Vagina (tissue), 2 donors: ENCODE measurements around the gene LANCL3.

ENCODE experiments used
- CTCF ChIP-seq, 3 experiments: fragments of 450-650 bp in 2 of 3; fragments of 200-600 bp in 1 of 3; sonication (generic) in 1 of 3; IDR thresholded peaks; one replicate each; pipeline ENCODE4 v1.5.1; 2017 to 2019; ENCODE audit warnings: antibody characterized with exemption in 3 of 3, mild to moderate bottlenecking in 2 of 3, moderate library complexity in 2 of 3
- POLR2A ChIP-seq, 2 donors: fragments of 450-650 bp; IDR thresholded peaks; one replicate each; pipeline ENCODE4 v1.6.1; 2017; ENCODE audit warnings: antibody characterized with exemption in 2 of 2, mild to moderate bottlenecking in 2 of 2, moderate library complexity in 2 of 2

GRCh38 chrX:37679230-37679629, 107.8 kb downstream of the LANCL3 start:
- TF ChIP-seq CTCF (IDR thresholded peaks at IDR 0.05) (no peak), POLR2A (IDR thresholded peaks at IDR 0.05) (no peak)
